Measurements from ENCODE around the gene RSPH3. TPM values are rescaled to one million over a fixed set of nuclear protein-coding genes. Genes with fewer than 3 reads are reported as not detected.

The RSPH3 gene
- total and polyA plus RNA-seq, 10 of the 15 experiments (the other 5 are each of a cell fraction or from before 2014, with no cell fraction given) = 0.40 to 3.5 (median 1.4) TPM

DNA sequence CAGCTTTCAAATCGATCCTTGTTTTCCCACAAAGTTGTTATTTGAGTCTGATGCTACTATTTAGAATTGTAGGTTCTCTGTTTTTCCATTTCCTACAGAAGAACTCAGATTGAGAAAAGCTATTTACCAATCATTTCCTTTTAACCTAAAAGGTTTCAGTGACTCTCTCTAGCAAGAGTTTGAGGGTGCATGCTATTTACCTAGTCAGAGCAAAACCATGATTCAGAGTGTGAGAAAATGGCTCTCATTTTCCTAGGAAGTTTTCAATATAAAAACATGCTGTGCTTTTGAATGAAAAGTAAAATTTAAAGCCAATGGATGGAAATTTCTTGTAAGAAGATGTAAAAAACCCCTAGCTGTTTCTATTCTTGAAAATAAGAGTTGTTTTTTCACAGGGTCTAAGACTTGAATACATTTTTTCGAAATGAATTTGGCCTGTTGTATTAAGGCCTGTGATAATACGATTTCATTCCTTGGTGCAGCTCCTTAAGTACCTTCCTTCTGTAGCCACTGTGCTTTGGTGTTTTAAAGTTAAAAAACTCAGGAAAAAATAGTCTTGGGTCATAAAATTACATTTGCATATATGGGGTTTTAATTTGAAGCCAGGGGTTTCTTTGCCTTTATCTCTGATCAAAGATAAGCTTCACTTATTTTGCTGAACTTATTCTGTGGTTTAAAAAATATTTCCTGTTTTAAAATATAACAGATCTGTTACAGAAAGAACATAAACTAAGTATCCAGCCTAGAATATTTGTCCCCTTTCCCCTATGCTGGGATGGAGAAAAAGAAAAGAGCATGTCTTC, 18.0 kb upstream of the RSPH3 start (continued):
- no peak for TF ChIP-seq SP1 (IDR thresholded peaks at IDR 0.05; ENCODE audit: low read depth, low read length)
- TF ChIP-seq RAD21 (IDR thresholded peaks at IDR 0.05; ENCODE audit: insufficient read depth, low read depth, low read length) = no peak
- peak; percentile 90 for TF ChIP-seq JUNB (IDR thresholded peaks at IDR 0.05)
- TF ChIP-seq BRCA1 (IDR thresholded peaks at IDR 0.05; ENCODE audit: low read depth, low read length) = no peak

DNA sequence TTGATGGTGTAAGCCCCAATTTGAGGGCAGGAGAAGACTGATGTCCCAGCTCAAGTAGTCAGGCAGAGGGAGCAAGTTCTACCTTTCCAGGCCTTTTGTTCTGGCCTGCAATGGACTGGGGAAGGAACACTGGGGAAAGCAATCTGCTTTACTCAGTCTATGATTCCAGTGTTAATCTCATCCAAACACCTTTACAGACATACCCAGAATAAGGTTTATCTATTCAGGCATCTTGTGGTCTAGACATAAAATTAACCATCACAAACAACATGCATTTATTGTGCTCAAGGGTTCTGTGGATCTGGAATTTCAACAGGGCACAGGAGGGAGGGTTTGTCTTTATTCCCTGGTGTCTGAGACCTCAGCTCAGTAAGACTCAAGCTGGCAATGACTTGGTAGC, 14.4 kb upstream of the RSPH3 start:
- Histone ChIP-seq H3K4me2 (ENCODE audit: control insufficient read depth, insufficient read depth) (no peak overlapping the region), H3K9ac (ENCODE audit: control insufficient read depth, insufficient read depth, low read length) (no peak overlapping the region), H3K79me2 (ENCODE audit: control insufficient read depth, insufficient read depth, low read length) (no peaks in the 10 kb centered on the region), H3K27me3 (replicated peaks in 1 of 2; ENCODE audit: control insufficient read depth in 2 of 2, insufficient read depth in 2 of 2, low read length in 1 of 2) (no peaks in the 10 kb centered on the region), H3K27ac (ENCODE audit: control insufficient read depth, insufficient read depth) (no peak overlapping the region), H4K20me1 (ENCODE audit: control insufficient read depth, insufficient read depth) (no peaks in the 10 kb centered on the region), H3K4me1 (ENCODE audit: control insufficient read depth, insufficient read depth, low read length) (peaks cover 8% of the 10 kb centered on the region), H3K36me3 (ENCODE audit: control insufficient read depth in 2 of 2, insufficient read depth in 2 of 2, low read length in 1 of 2) (no peaks in the 10 kb centered on the region), H2AFZ (ENCODE audit: control insufficient read depth, low read depth, low read length) (no peak overlapping the region), H3K9me3 (replicated peaks; ENCODE audit: control insufficient read depth, insufficient read depth, low read length) (no peaks in the 10 kb centered on the region; the same call in 1 of the 3 replicates), H3K4me3 (no peak overlapping the region)
- BruUV-seq (replicated peaks) = no TSS peak
- in situ Hi-C loops (cut with MboI) = loop anchor here (25.0 kb wide), 1 partner anchor 448 kb away; no protein-coding TSS in a partner anchor
- RAD21 ChIA-PET (ENCODE audit: unreplicated experiment) = interaction anchor here (1.2 to 10.0 kb wide), 4 partner anchors 14 to 120 kb away, joined by 4 to 259 read pairs (median 6); no protein-coding TSS in a partner anchor
- SMC1A ChIA-PET (ENCODE audit: uncharacterized antibody, unreplicated experiment) = interaction anchor here (1.0 to 15.8 kb wide), 2 partner anchors 51 to 96 kb away, joined by 3 to 517 read pairs; no protein-coding TSS in a partner anchor
- CTCF ChIA-PET = interaction anchor here (1.0 to 14.0 kb wide), 2 partner anchors 93 to 120 kb away, joined by 3 to 631 read pairs; no protein-coding TSS in a partner anchor
- POLR2A ChIA-PET = interaction anchor here (0.6 kb wide), 1 partner anchor 339 kb away, joined by 3 read pairs; no protein-coding TSS in a partner anchor
- FAIRE-seq (no peak), DNase-seq (ENCODE audit: low read depth, low spot score) (no peak), ATAC-seq (no peak)
- intact Hi-C loops (cut with micrococcal nuclease; ENCODE audit: unreplicated experiment) = no loop called here
- no peak for TF ChIP-seq ZSCAN29 (IDR thresholded peaks at IDR 0.05)
- TF ChIP-seq MTA3 (IDR thresholded peaks at IDR 0.05; ENCODE audit: borderline replicate concordance, low read length) = no peak
- TF ChIP-seq ZBTB33 (IDR thresholded peaks at IDR 0.05) = no peak
- no peak for TF ChIP-seq NRF1 (conservative IDR thresholded peaks at IDR 0.05; ENCODE audit: low read depth, low read length)

All from GM12878 (cell line).